Gastrocnemius medialis (tissue), 4 donors: Measurements from ENCODE around the gene IRF7. TPM values are rescaled to one million over a fixed set of nuclear protein-coding genes. Genes with fewer than 3 reads are reported as not detected.

ENCODE experiments used
- microRNA counts, 2 donors: library from miRNA; unstranded; fragments of <30 nt; microRNA quantifications; one replicate each; lab custom pipeline; 2016
- microRNA-seq, 2 donors: library from miRNA; unstranded; fragments of <30 nt; microRNA quantifications; one replicate each; pipeline ENCODE4, GENCODE V29; 2016; ENCODE audit warnings: borderline replicate concordance in 2 of 2
- total RNA-seq, 4 donors: library from RNA; depleted of rRNA; stranded (reverse); fragments of >200 nt; gene quantifications; one replicate each; pipeline versions ENCODE4 v1.1.0 to v1.2.3, GENCODE V29; 2016

The IRF7 gene
- total RNA-seq, 4 donors from 2014 or later, result 15.5 to 37.1 (median 26.3) TPM

MicroRNA genes within 50 kb of the gene (microRNA counts, 767-probe panel; counts per million panel counts)
- 356 to 448 counts per million in 2 donors for microRNA hsa-miR-210 (lab: Ali Mortazavi, UCI)

Small RNA genes within 50 kb of the gene (microRNA-seq; reads per million reads assigned to microRNA genes)
- gene MIR210, result 25.6 to 28.4 reads per million in 2 donors

Other genes starting within 250 kb of the IRF7 start
- not detected for gene B4GALNT4, start 246.5 kb downstream of the IRF7 start, total RNA-seq
- 1 to 10 TPM in 1 of 4 donors, under 1 TPM in 1, not detected in 2; 0.55 to 1.3 TPM for gene PKP3, start 221.7 kb downstream of the IRF7 start, total RNA-seq
- 10 to 100 TPM in 3 of 4 donors, 1 to 10 TPM in 1; 4.2 to 21.6 (median 11.9) TPM for gene SIGIRR, start 201.0 kb downstream of the IRF7 start, total RNA-seq
- under 1 TPM in 2 of 4 donors, not detected in 2; 0.23 to 0.41 TPM for gene ANO9, start 173.9 kb downstream of the IRF7 start, total RNA-seq
- gene PTDSS2, start 165.7 kb downstream of the IRF7 start, total RNA-seq, result 10 to 100 TPM; 21.7 to 31.5 (median 23.7) TPM
- 100 to 1,000 TPM; 138 to 197 (median 159) TPM for gene RNH1, start 108.7 kb downstream of the IRF7 start, total RNA-seq
- gene HRAS, start 80.4 kb downstream of the IRF7 start, total RNA-seq, result 10 to 100 TPM; 17.1 to 50.0 (median 37.6) TPM
- under 1 TPM in 2 of 4 donors, not detected in 2; 0.29 to 0.36 TPM for gene LRRC56, start 78.4 kb downstream of the IRF7 start, total RNA-seq
- 1 to 10 TPM in 1 of 4 donors, under 1 TPM in 1, not detected in 2; 0.13 to 1.5 TPM for gene LMNTD2, start 55.2 kb downstream of the IRF7 start, total RNA-seq
- 1 to 10 TPM in 1 of 4 donors, under 1 TPM in 3; 0.56 to 2.4 (median 0.70) TPM for gene RASSF7, start 55.0 kb downstream of the IRF7 start, total RNA-seq
- gene PHRF1, start 39.5 kb downstream of the IRF7 start, total RNA-seq, result 10 to 100 TPM in 3 of 4 donors, 1 to 10 TPM in 1; 9.2 to 22.6 (median 20.8) TPM
- gene CDHR5, start 9.0 kb upstream of the IRF7 start, total RNA-seq, result 1 to 10 TPM in 1 of 4 donors, under 1 TPM in 1, not detected in 2; 0.95 to 1.8 TPM
- gene SCT, start 11.2 kb upstream of the IRF7 start, total RNA-seq, result not detected
- not detected for gene DRD4, start 21.3 kb upstream of the IRF7 start, total RNA-seq
- 10 to 100 TPM; 14.8 to 42.4 (median 25.2) TPM for gene DEAF1, start 79.3 kb upstream of the IRF7 start, total RNA-seq
- gene TMEM80, start 79.9 kb upstream of the IRF7 start, total RNA-seq, result 10 to 100 TPM in 3 of 4 donors, 1 to 10 TPM in 1; 3.2 to 22.3 (median 14.3) TPM
- gene EPS8L2, start 90.3 kb upstream of the IRF7 start, total RNA-seq, result 1 to 10 TPM in 3 of 4 donors, under 1 TPM in 1; 0.42 to 3.3 (median 1.8) TPM
- 100 to 1,000 TPM in 3 of 4 donors, 10 to 100 TPM in 1; 98.6 to 167 (median 153) TPM for gene TALDO1, start 131.5 kb upstream of the IRF7 start, total RNA-seq
- gene GATD1, start 161.5 kb upstream of the IRF7 start, total RNA-seq, result 10 to 100 TPM in 2 of 4 donors, 1 to 10 TPM in 2; 3.5 to 10.6 (median 9.4) TPM
- under 1 TPM in 1 of 4 donors, not detected in 3; 0.20 TPM for gene CEND1, start 174.1 kb upstream of the IRF7 start, total RNA-seq
- 1 to 10 TPM in 2 of 4 donors, under 1 TPM in 1, not detected in 1; 0.80 to 1.5 (median 1.0) TPM for gene SLC25A22, start 182.3 kb upstream of the IRF7 start, total RNA-seq
- 10 to 100 TPM in 2 of 4 donors, 1 to 10 TPM in 2; 6.3 to 35.7 (median 10.2) TPM for gene PIDD1, start 189.3 kb upstream of the IRF7 start, total RNA-seq
- gene RPLP2, start 194.0 kb upstream of the IRF7 start, total RNA-seq, result 100 to 1,000 TPM; 314 to 600 (median 440) TPM
- gene PNPLA2, start 203.0 kb upstream of the IRF7 start, total RNA-seq, result 10 to 100 TPM; 58.9 to 93.3 (median 91.7) TPM
- 1 to 10 TPM; 3.3 to 4.5 (median 4.0) TPM for gene CRACR2B, start 212.0 kb upstream of the IRF7 start, total RNA-seq
- 100 to 1,000 TPM in 3 of 4 donors, 10 to 100 TPM in 1; 77.0 to 206 (median 169) TPM for gene CD151, start 217.0 kb upstream of the IRF7 start, total RNA-seq
- 10 to 100 TPM; 66.0 to 94.6 (median 81.2) TPM for gene POLR2L, start 226.6 kb upstream of the IRF7 start, total RNA-seq
- 10 to 100 TPM; 14.4 to 34.8 (median 21.5) TPM for gene TSPAN4, start 226.9 kb upstream of the IRF7 start, total RNA-seq